Inflammatory macrophage treated with lipopolysaccharide for 1 hour (primary cell): ENCODE data around the gene SERPINA7.
"Not testable (repeated sequence)": the region's sequence is repeated elsewhere in the genome, so short reads cannot be mapped to it uniquely, and the experiment has no call there.

Experiments
- DNase-seq, 2 donors: peaks; one replicate each; pipeline ENCODE4 v3.0.0-alpha.2; 2020 to 2022

SERPINA7 gene

GRCh38 chrX:106038625-106039024 lies at the start of gene SERPINA7:
Gene SERPINA7 (minus strand): TSS chrX:106038727. CDS start chrX:106037058, 1,669 bp downstream.
- no peak for DNase-seq

- no peak for DNase-seq
Observed at GRCh38 chrX:106069048-106069447, 30.5 kb upstream of the SERPINA7 start.

- no peak for DNase-seq
Observed at GRCh38 chrX:106050054-106050453, 11.5 kb upstream of the SERPINA7 start.

GRCh38 chrX:106042296-106042695 lies 3.8 kb upstream of the SERPINA7 start:
- no peak for DNase-seq

GRCh38 chrX:106040861-106041260 lies 2.3 kb upstream of the SERPINA7 start:
- no peak for DNase-seq

- no peak for DNase-seq
Observed at GRCh38 chrX:106039920-106040319, 1.4 kb upstream of the SERPINA7 start.

- no peak for DNase-seq
Observed at GRCh38 chrX:106037835-106038473, 573 bp downstream of the SERPINA7 start.

- DNase-seq = no peak
Observed at GRCh38 chrX:106036716-106037115, 1.8 kb downstream of the SERPINA7 start.

- no peak for DNase-seq
Observed at GRCh38 chrX:106035064-106035463, 3.5 kb downstream of the SERPINA7 start.

GRCh38 chrX:106023947-106024346 lies 14.6 kb downstream of the SERPINA7 start:
- DNase-seq = no peak

- no peak for DNase-seq
Observed at GRCh38 chrX:106022238-106022637, 16.3 kb downstream of the SERPINA7 start.

GRCh38 chrX:106014119-106014775 lies 24.3 kb downstream of the SERPINA7 start:
- no peak for DNase-seq

GRCh38 chrX:106009145-106009544 lies 29.4 kb downstream of the SERPINA7 start:
- DNase-seq = no peak

GRCh38 chrX:106007815-106008214 lies 30.7 kb downstream of the SERPINA7 start:
- no peak for DNase-seq

GRCh38 chrX:106005684-106006083 lies 32.8 kb downstream of the SERPINA7 start:
- DNase-seq = no peak

GRCh38 chrX:106000609-106001008 lies 37.9 kb downstream of the SERPINA7 start:
- DNase-seq = not testable (repeated sequence)

GRCh38 chrX:106000203-106000602 lies 38.3 kb downstream of the SERPINA7 start:
- no peak for DNase-seq

- DNase-seq = no peak
Observed at GRCh38 chrX:105999294-105999693, 39.2 kb downstream of the SERPINA7 start.

GRCh38 chrX:105988487-105988886 lies 50.0 kb downstream of the SERPINA7 start:
- DNase-seq = not testable (repeated sequence)
